ENCODE results near the gene TMEM273.

GRCh38 chr10:49174261-49174925 lies 13.8 kb downstream of the TMEM273 start:
- TF ChIP-seq CTCF (optimal IDR thresholded peaks at IDR 0.05 in 1 of 3, IDR thresholded peaks at IDR 0.05 in 1 of 3, conservative IDR thresholded peaks at IDR 0.05 in 1 of 3; ENCODE audit: extremely low read depth in 1 of 3, insufficient read depth in 2 of 3, low read length in 3 of 3) (no peak), EZH2 (IDR thresholded peaks at IDR 0.05; ENCODE audit: low read length) (no peak)

Measured in keratinocyte (primary cell).